Pancreas (tissue), 10 donors: ENCODE results near the gene LSM3. TPM values are rescaled to one million over a fixed set of nuclear protein-coding genes. Genes with fewer than 3 reads are reported as not detected.

ENCODE experiments used
- ATAC-seq, 4 donors: fragments of 200-7000 bp; cut with Tn5 transposase; one replicate each; pipeline versions ENCODE4 v1.8.0 to v1.9.1; 2020; ENCODE audit warnings: mild to moderate bottlenecking in 4 of 4, moderate library complexity in 4 of 4
- DNase-seq, 6 donors: peaks; one replicate each; pipeline ENCODE4 v3.0.0-alpha.2; 2020
- FAIRE-seq: peaks from 2 replicates; lab custom pipeline; 2012; peaks lifted over from hg19 to GRCh38; lab: Jason Lieb, UNC
- H3K27ac ChIP-seq, 4 donors: fragments of 200-600 bp; sonication (generic); 1 replicate in 3 of 4; 2 replicates in 1 of 4; pipeline versions ENCODE4 v1.5.0 to v1.8.0; 2020
- H3K27me3 ChIP-seq, 4 donors: fragments of 200-600 bp; one replicate each; pipeline ENCODE4 v1.8.0; 2021
- H3K36me3 ChIP-seq, 3 donors: fragments of 200-600 bp; sonication (generic) in 1 of 3; one replicate each; pipeline versions ENCODE4 v1.5.0 to v1.8.0; 2020 to 2021
- H3K4me1 ChIP-seq, 3 donors: fragments of 200-600 bp; one replicate each; pipeline ENCODE4 v1.8.0; 2021
- H3K4me3 ChIP-seq, 4 donors: fragments of 200-600 bp; sonication (generic) in 2 of 4; one replicate each; pipeline versions ENCODE4 v1.5.0 to v1.8.0; 2020 to 2021
- H3K9me3 ChIP-seq, 4 donors: fragments of 200-600 bp; one replicate each; pipeline ENCODE4 v1.8.0; 2021
- CTCF ChIP-seq, 4 donors: fragments of 200-600 bp; sonication (generic) in 3 of 4; IDR thresholded peaks; one replicate each; pipeline versions ENCODE4 v1.5.0 to v1.8.0; 2021; ENCODE audit warnings: antibody characterized with exemption in 4 of 4
- WGBS, 2 donors: extraction: QIAGEN DNeasy Blood & Tissue Kit; methylation state at CpG; one replicate each; pipeline ENCODE4 v1.1.7; 2013; 5-methylcytosine and 5-hydroxymethylcytosine counted together
- intact Hi-C, 3 donors: fragments of 100-400 bp; cut with DNase I; formaldehyde crosslinking; loops; one replicate each; pipeline versions ENCODE4 v1.11.1 to v1.14.2; 2022
- polyA plus RNA-seq, 2 donors: library from polyadenylated mRNA; stranded (reverse); fragments of 200-250 nt; gene quantifications; one replicate each; pipeline ENCODE4 v1.2.3, GENCODE V29; 2013
- total RNA-seq, 6 donors: library from RNA; stranded (reverse); fragmentation: NEBNext Ultra II Directional in 4 of 6; extraction: Animal tissue kit (Norgen Biotek cat#: 25700) in 4 of 6; gene quantifications; one replicate each; pipeline versions ENCODE4 v1.2.1 to v1.2.4, GENCODE V29; 2021 to 2023
- donor health status: healthy with polysubstance abuse.
- donor health status: DM: no; HTN: no; CAD: no; lungs with moderate emphysema.
- donor health status: DM: no; HTN: no; CAD: no.
- donor health status: control.
- donor health status: control.
- donor health status: Bipolar disorder and iron deficiency.
- donor health status: DM: yes; HTN: yes; CAD: no.
- donor health status: DM: no; HTN: no; CAD: no.
- donor health status: DM: no; HTN: no; CAD: no.
- donor health status: DM: yes; HTN: yes; CAD: no.

LSM3 gene
- total and polyA plus RNA-seq, 8 donors, result 3.2 to 7.9 (median 4.3) TPM

GRCh38 chr3:14138878-14139655 is 39.5 kb upstream of the LSM3 start:
- FAIRE-seq (no peak), DNase-seq (peak in 1 of 6 donors; percentile 10), ATAC-seq (no peak)
- Histone ChIP-seq H3K27me3 (no peaks in the 10 kb centered on the region), H3K4me3 (no peak overlapping the region), H3K36me3 (peaks cover 0 to 34% (median 9%) of the 10 kb centered on the region in 3 donors), H3K4me1 (peaks cover 1 to 5% (median 2%) of the 10 kb centered on the region in 3 donors), H3K27ac (no peak overlapping the region), H3K9me3 (no peaks in the 10 kb centered on the region)
- intact Hi-C loops, result no loop called here
- no peak for TF ChIP-seq CTCF (IDR thresholded peaks at IDR 0.05)
- WGBS, 2 donors, result 85 to 86% methylated on average over 14 of the region's 14 CpGs

DNA sequence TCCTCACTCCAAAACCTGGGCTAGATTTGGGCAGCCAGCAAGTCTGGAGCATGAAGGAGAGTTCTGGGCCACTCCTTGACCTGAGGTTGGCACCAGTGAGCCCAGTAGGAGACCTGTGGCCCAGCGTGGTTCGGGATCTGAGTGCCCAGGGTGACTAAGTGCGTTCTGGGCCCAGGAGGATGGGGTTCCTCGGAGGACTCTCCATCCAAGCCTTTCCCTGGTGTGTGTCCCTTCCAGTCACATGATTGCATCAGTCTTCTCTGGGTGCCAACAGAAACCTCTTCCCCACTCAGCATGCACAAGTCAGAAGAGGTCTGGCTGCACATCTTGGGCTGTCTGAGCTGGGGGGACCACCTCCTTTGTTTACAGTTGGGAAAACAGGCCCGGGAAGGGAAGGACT is 38.8 kb upstream of the LSM3 start:
- DNase-seq (no peak), FAIRE-seq (no peak), ATAC-seq (no peak)
- no peak overlapping the region for H3K27ac ChIP-seq
- H3K36me3 ChIP-seq, result peaks cover 0 to 27% (median 3%) of the 10 kb centered on the region in 3 donors
- intact Hi-C loops, result no loop called here
- no peak overlapping the region for H3K4me3 ChIP-seq
- no peaks in the 10 kb centered on the region for H3K9me3 ChIP-seq
- TF ChIP-seq CTCF (IDR thresholded peaks at IDR 0.05), result no peak
- 79 to 80% methylated on average over 5 of the region's 5 CpGs for WGBS, 2 donors
- no peaks in the 10 kb centered on the region for H3K27me3 ChIP-seq
- peaks cover 7 to 10% (median 7%) of the 10 kb centered on the region in 3 donors for H3K4me1 ChIP-seq

DNA sequence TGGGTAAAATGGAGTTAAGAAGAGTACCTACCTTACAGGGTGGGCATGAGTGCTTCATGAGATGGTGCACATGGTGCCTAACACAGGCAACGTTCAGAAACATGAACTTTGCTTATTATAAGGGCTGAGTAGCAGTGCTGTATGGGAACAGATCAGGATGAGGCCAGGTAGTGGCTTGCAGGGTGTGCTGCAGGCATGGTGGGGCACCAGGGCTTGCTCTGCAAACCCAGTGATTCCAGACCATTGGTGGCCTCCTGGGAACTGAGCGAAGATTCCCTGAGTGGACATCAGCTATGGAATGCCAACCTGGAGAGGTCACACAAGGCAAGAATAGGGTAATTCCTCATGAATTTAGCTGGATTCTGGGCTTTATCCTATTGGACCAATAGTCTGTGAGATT is 37.9 kb upstream of the LSM3 start:
- peaks cover 0 to 22% (median 5%) of the 10 kb centered on the region in 3 donors for H3K36me3 ChIP-seq
- WGBS, 2 donors, result 83 to 86% methylated on average over 2 of the region's 2 CpGs
- no peak overlapping the region for H3K27ac ChIP-seq
- DNase-seq (no peak), FAIRE-seq (no peak), ATAC-seq (no peak)
- H3K9me3 ChIP-seq, result no peaks in the 10 kb centered on the region
- intact Hi-C loops, result no loop called here
- no peak for TF ChIP-seq CTCF (IDR thresholded peaks at IDR 0.05)
- no peaks in the 10 kb centered on the region for H3K27me3 ChIP-seq
- peaks cover 10 to 16% (median 13%) of the 10 kb centered on the region in 3 donors for H3K4me1 ChIP-seq
- H3K4me3 ChIP-seq, result no peak overlapping the region

GRCh38 chr3:14141144-14141543 is 37.5 kb upstream of the LSM3 start:
- TF ChIP-seq CTCF (IDR thresholded peaks at IDR 0.05), result no peak
- intact Hi-C loops, result no loop called here
- H3K36me3 ChIP-seq, result peaks cover 0 to 22% (median 10%) of the 10 kb centered on the region in 3 donors
- H3K4me3 ChIP-seq, result no peak overlapping the region
- no peak overlapping the region for H3K27ac ChIP-seq
- no peaks in the 10 kb centered on the region for H3K9me3 ChIP-seq
- FAIRE-seq, result no peak
- peaks cover 10 to 16% (median 13%) of the 10 kb centered on the region in 3 donors for H3K4me1 ChIP-seq
- no peak for DNase-seq
- WGBS, 2 donors, result 72 to 74% methylated on average over 2 of the region's 2 CpGs
- no peak for ATAC-seq
- H3K27me3 ChIP-seq, result no peaks in the 10 kb centered on the region
